Liver (tissue), 9 donors: ENCODE results near the gene PLA2G4B. TPM values are rescaled to one million over a fixed set of nuclear protein-coding genes. Genes with fewer than 3 reads are reported as not detected.
A peak's percentile ranks its signal among the peaks of the same experiment; 100 is the strongest.

Experiments
- DNase-seq: peaks from one replicate; pipeline ENCODE4 v3.0.0-alpha.2; 2017; ENCODE audit warnings: low spot score
- H3K27ac ChIP-seq, 2 donors: one replicate each; pipeline ENCODE4 v1.7.0; 2013; ENCODE audit warnings: inconsistent platforms in 2 of 2, low read length in 2 of 2, control low read depth in 1 of 2, low read depth in 1 of 2, mild to moderate bottlenecking in 1 of 2
- H3K27me3 ChIP-seq, 4 donors: one replicate each; pipeline versions ENCODE4 v1.6.1 to v1.7.0; 2013; ENCODE audit warnings: low read length in 3 of 4, inconsistent platforms in 1 of 4, mild to moderate bottlenecking in 1 of 4, moderate library complexity in 1 of 4; ENCODE audit not compliant: control insufficient read depth in 4 of 4, insufficient read depth in 4 of 4
- H3K36me3 ChIP-seq, 4 donors: one replicate each; pipeline versions ENCODE4 v1.6.1 to v1.7.0; 2013; ENCODE audit warnings: low read length in 3 of 4, mild to moderate bottlenecking in 3 of 4, low read depth in 1 of 4, moderate library complexity in 1 of 4; ENCODE audit not compliant: control insufficient read depth in 4 of 4, insufficient read depth in 3 of 4
- H3K4me1 ChIP-seq, 4 donors: one replicate each; pipeline versions ENCODE4 v1.6.1 to v1.7.0; 2013; ENCODE audit warnings: low read length in 3 of 4, mild to moderate bottlenecking in 3 of 4, moderate library complexity in 1 of 4; ENCODE audit not compliant: control insufficient read depth in 4 of 4, insufficient read depth in 4 of 4
- H3K4me3 ChIP-seq, 3 donors: one replicate each; pipeline versions ENCODE4 v1.6.1 to v1.7.0; 2013; ENCODE audit warnings: low read length in 3 of 3, control low read depth in 1 of 3, low read depth in 1 of 3, mild to moderate bottlenecking in 1 of 3
- H3K9ac ChIP-seq, 2 donors: one replicate each; pipeline ENCODE4 v1.7.0; 2013; ENCODE audit warnings: low read length in 2 of 2, mild to moderate bottlenecking in 2 of 2, moderate library complexity in 2 of 2, control low read depth in 1 of 2, low read depth in 1 of 2
- H3K9me3 ChIP-seq, 4 donors: one replicate each; pipeline versions ENCODE4 v1.6.1 to v1.7.0; 2013; ENCODE audit warnings: low read length in 3 of 4; ENCODE audit not compliant: control insufficient read depth in 4 of 4
- EGR1 ChIP-seq, 2 donors: IDR thresholded peaks; 2 replicates each; pipeline ENCODE4 v1.6.1; 2016 to 2018; ENCODE audit warnings: antibody characterized with exemption in 2 of 2, low read depth in 2 of 2
- GABPA ChIP-seq, 2 donors: IDR thresholded peaks in 1 of 2; conservative IDR thresholded peaks in 1 of 2; 2 replicates each; pipeline ENCODE4 v1.6.1; 2016; ENCODE audit warnings: antibody characterized with exemption in 2 of 2, mild to moderate bottlenecking in 1 of 2, moderate library complexity in 1 of 2
- HNF4G ChIP-seq: IDR thresholded peaks from 2 replicates; pipeline ENCODE4 v1.6.1; 2016; ENCODE audit warnings: antibody characterized with exemption
- RAD21 ChIP-seq, 2 donors: IDR thresholded peaks; 2 replicates each; pipeline ENCODE4 v1.6.1; 2016; ENCODE audit warnings: antibody characterized with exemption in 2 of 2, mild to moderate bottlenecking in 2 of 2
- SP1 ChIP-seq: IDR thresholded peaks from 2 replicates; pipeline ENCODE4 v1.6.1; 2018; ENCODE audit warnings: antibody characterized with exemption, mild to moderate bottlenecking
- TAF1 ChIP-seq: conservative IDR thresholded peaks from 2 replicates; pipeline ENCODE4 v1.6.1; 2016; ENCODE audit warnings: antibody characterized with exemption, mild to moderate bottlenecking
- WGBS: extraction: QIAGEN DNeasy Blood & Tissue Kit; methylation state at CpG from one replicate; pipeline ENCODE4 v1.1.7; 2013; 5-methylcytosine and 5-hydroxymethylcytosine counted together
- polyA plus RNA-seq, 2 donors: library from polyadenylated mRNA; stranded (reverse) in 1 of 2; unstranded in 1 of 2; fragments of 200-250 nt in 1 of 2; fragments of >200 nt in 1 of 2; fragmentation: Nextera tagmentation in 1 of 2; extraction: Ambion mirVana in 1 of 2; gene quantifications; one replicate each; pipeline versions ENCODE4 v1.2.1 to v1.2.3, GENCODE V29; 2013 to 2015
- total RNA-seq, 2 donors: library from RNA; depleted of rRNA; stranded (reverse); fragments of >200 nt; gene quantifications; one replicate each; pipeline ENCODE4 v1.2.3, GENCODE V29; 2014
- TF ChIP-seq, protein P1 (sequence below): IDR thresholded peaks from 2 replicates; pipeline ENCODE4 v1.6.1; 2016; ENCODE audit warnings: antibody characterized with exemption
- TF ChIP-seq, protein P2 (sequence below): fragments of 150-350 bp; IDR thresholded peaks from 2 replicates; pipeline ENCODE4 v1.5.1; 2017; ENCODE audit warnings: improper control_type of control experiment, low read depth, low read length; ENCODE audit not compliant: missing input control
- TF ChIP-seq, protein P3 (sequence below): IDR thresholded peaks from 2 replicates; pipeline ENCODE4 v1.6.1; 2016; ENCODE audit warnings: antibody characterized with exemption
- TF ChIP-seq, protein P4 (sequence below): IDR thresholded peaks from 2 replicates; pipeline ENCODE4 v1.6.1; 2016; ENCODE audit warnings: antibody characterized with exemption, mild to moderate bottlenecking
- donor health status: healthy.
- donor health status: healthy.
- donor health status: healthy.
- donor health status: healthy.
- donor health status: healthy.

The PLA2G4B gene
- total and polyA plus RNA-seq, 4 donors: 0.33 to 3.6 (median 2.3) TPM

DNA sequence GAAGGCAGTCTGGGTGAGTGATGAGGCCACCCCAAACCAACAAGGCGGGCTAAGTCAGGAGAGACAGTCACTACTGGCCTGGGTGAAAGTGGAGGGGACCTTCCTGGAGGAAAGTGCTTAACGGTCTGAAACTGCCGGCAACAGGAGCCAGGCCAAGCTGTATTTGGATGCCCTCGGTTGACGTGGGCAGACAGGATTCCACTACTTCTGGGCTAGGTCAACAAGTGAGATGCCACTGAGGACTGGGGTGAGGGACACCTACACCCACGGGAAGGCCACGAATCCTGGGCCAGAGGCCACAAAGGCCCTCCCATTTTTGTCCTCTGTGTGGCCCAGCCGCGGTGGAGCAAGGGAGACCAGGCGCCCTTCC, 42.9 kb downstream of the PLA2G4B start (continued):
- TF ChIP-seq, protein P1, sequence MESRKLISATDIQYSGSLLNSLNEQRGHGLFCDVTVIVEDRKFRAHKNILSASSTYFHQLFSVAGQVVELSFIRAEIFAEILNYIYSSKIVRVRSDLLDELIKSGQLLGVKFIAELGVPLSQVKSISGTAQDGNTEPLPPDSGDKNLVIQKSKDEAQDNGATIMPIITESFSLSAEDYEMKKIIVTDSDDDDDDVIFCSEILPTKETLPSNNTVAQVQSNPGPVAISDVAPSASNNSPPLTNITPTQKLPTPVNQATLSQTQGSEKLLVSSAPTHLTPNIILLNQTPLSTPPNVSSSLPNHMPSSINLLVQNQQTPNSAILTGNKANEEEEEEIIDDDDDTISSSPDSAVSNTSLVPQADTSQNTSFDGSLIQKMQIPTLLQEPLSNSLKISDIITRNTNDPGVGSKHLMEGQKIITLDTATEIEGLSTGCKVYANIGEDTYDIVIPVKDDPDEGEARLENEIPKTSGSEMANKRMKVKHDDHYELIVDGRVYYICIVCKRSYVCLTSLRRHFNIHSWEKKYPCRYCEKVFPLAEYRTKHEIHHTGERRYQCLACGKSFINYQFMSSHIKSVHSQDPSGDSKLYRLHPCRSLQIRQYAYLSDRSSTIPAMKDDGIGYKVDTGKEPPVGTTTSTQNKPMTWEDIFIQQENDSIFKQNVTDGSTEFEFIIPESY: no peak
- TF ChIP-seq GABPA (IDR thresholded peaks at IDR 0.05 in 1 of 2, conservative IDR thresholded peaks at IDR 0.05 in 1 of 2) (no peak), EGR1 (IDR thresholded peaks at IDR 0.05; ENCODE audit: low read depth in 2 of 2) (no peak)

DNA sequence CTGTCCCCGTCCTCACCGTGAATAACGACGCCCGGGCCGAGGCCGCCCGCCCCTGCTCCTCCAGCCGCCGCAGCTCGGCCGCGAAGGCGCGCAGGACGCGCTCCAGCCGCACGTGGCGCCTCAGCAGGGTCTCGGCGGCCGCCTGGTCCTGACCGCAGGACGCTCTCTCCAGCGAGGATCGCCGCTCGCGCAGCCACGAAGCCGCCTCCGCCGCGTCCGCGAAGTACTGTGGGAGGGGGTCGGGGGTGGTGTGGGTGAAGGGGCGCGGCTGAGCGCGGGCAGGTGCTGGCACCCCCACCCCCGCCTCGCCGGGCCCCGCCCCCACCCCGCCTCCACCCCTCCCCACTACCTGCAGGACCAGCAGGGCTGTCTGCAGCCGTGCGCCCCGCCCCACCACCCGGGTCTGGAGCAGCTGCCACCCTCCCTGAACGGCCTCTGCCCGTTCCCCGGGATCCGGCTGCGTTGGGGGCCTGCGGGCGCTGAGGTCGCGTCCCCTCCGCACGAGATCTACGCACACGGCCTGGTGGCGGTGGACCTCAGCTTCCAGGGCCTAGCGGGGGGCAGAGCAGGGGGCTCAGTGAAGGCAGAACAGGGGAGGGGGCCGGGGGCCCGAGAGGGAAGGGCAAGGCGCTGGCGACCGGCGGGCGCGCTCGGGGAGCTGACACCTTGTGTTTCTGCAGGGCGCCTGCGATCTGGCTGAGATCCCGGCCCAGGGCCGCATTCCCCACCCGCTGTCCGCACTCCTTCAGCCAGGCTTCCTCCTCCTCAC, 43.5 kb downstream of the PLA2G4B start:
- no peaks in the 10 kb centered on the region for H3K36me3 ChIP-seq

More for the DNA sequence above, 43.5 kb downstream of the PLA2G4B start:
- no peak overlapping the region for H3K9ac ChIP-seq
- no peaks in the 10 kb centered on the region for H3K9me3 ChIP-seq
- H3K27me3 ChIP-seq: no peaks in the 10 kb centered on the region
- 38% methylated on average over 81 of the region's 81 CpGs for WGBS
- no peak for TF ChIP-seq SP1
- TF ChIP-seq TAF1: no peak
- TF ChIP-seq EGR1 (IDR thresholded peaks at IDR 0.05; ENCODE audit: low read depth in 2 of 2): no peak
- TF ChIP-seq, protein P1: no peak
- no peak for TF ChIP-seq GABPA (IDR thresholded peaks at IDR 0.05 in 1 of 2, conservative IDR thresholded peaks at IDR 0.05 in 1 of 2)
- TF ChIP-seq, protein P2, sequence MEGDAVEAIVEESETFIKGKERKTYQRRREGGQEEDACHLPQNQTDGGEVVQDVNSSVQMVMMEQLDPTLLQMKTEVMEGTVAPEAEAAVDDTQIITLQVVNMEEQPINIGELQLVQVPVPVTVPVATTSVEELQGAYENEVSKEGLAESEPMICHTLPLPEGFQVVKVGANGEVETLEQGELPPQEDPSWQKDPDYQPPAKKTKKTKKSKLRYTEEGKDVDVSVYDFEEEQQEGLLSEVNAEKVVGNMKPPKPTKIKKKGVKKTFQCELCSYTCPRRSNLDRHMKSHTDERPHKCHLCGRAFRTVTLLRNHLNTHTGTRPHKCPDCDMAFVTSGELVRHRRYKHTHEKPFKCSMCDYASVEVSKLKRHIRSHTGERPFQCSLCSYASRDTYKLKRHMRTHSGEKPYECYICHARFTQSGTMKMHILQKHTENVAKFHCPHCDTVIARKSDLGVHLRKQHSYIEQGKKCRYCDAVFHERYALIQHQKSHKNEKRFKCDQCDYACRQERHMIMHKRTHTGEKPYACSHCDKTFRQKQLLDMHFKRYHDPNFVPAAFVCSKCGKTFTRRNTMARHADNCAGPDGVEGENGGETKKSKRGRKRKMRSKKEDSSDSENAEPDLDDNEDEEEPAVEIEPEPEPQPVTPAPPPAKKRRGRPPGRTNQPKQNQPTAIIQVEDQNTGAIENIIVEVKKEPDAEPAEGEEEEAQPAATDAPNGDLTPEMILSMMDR: no peak
- TF ChIP-seq, protein P3, sequence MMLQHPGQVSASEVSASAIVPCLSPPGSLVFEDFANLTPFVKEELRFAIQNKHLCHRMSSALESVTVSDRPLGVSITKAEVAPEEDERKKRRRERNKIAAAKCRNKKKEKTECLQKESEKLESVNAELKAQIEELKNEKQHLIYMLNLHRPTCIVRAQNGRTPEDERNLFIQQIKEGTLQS: no peak
- TF ChIP-seq, protein P4, sequence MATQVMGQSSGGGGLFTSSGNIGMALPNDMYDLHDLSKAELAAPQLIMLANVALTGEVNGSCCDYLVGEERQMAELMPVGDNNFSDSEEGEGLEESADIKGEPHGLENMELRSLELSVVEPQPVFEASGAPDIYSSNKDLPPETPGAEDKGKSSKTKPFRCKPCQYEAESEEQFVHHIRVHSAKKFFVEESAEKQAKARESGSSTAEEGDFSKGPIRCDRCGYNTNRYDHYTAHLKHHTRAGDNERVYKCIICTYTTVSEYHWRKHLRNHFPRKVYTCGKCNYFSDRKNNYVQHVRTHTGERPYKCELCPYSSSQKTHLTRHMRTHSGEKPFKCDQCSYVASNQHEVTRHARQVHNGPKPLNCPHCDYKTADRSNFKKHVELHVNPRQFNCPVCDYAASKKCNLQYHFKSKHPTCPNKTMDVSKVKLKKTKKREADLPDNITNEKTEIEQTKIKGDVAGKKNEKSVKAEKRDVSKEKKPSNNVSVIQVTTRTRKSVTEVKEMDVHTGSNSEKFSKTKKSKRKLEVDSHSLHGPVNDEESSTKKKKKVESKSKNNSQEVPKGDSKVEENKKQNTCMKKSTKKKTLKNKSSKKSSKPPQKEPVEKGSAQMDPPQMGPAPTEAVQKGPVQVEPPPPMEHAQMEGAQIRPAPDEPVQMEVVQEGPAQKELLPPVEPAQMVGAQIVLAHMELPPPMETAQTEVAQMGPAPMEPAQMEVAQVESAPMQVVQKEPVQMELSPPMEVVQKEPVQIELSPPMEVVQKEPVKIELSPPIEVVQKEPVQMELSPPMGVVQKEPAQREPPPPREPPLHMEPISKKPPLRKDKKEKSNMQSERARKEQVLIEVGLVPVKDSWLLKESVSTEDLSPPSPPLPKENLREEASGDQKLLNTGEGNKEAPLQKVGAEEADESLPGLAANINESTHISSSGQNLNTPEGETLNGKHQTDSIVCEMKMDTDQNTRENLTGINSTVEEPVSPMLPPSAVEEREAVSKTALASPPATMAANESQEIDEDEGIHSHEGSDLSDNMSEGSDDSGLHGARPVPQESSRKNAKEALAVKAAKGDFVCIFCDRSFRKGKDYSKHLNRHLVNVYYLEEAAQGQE: no peak
- TF ChIP-seq HNF4G: no peak
- no peak for TF ChIP-seq RAD21 (IDR thresholded peaks at IDR 0.05)
- H3K27ac ChIP-seq: peak overlapping the region in 1 of 2 donors; percentile 47
- peak overlapping the region in 1 of 3 donors; percentile 5 for H3K4me3 ChIP-seq
- no peak for DNase-seq
- peaks cover 26 to 50% (median 38%) of the 10 kb centered on the region in 4 donors for H3K4me1 ChIP-seq
